ENCODE measurements around the gene EGLN3. TPM values are rescaled to one million over a fixed set of nuclear protein-coding genes. Genes with fewer than 3 reads are reported as not detected.

EGLN3 gene
- total RNA-seq, 1 experiment from 2014 or later, result 3.6 TPM

GRCh38 chr14:33956640-33957039, 5.8 kb upstream of the EGLN3 start:
- H3K4me1 ChIP-seq (ENCODE audit: control insufficient read depth, insufficient read depth, low read length), result no peaks in the 10 kb centered on the region
- POLR2A ChIA-PET, result no interaction called here
- no peak overlapping the region for H3K27ac ChIP-seq (ENCODE audit: low read length)
- in situ Hi-C loops (cut with HindIII; ENCODE audit: low pct_unique_long_range_greater_than_20kb, low sequenced_read_pairs), result no loop called here
- H3K36me3 ChIP-seq (ENCODE audit: control insufficient read depth, insufficient read depth, low read length), result no peaks in the 10 kb centered on the region
- CTCF ChIA-PET, result no interaction called here
- DNase-seq (ENCODE audit: low read depth, low spot score) (no peak), ATAC-seq (no peak)
- intact Hi-C loops (cut with micrococcal nuclease; ENCODE audit: unreplicated experiment), result no loop called here
- H3K27me3 ChIP-seq (ENCODE audit: control insufficient read depth, insufficient read depth, low read length), result 0 out of 2 replicates have a peak, but pooled peaks cover under 1% of the 10 kb centered on the region
- H3K9me3 ChIP-seq (ENCODE audit: control insufficient read depth, insufficient read depth, low read depth, low read length), result no peaks in the 10 kb centered on the region
- no peak for TF ChIP-seq CTCF (IDR thresholded peaks at IDR 0.05)
- no peak for TF ChIP-seq POLR2AphosphoS5 (IDR thresholded peaks at IDR 0.05; ENCODE audit: low read depth, low read length)
- TF ChIP-seq REST (IDR thresholded peaks at IDR 0.05; ENCODE audit: insufficient read depth in 1 of 2, low read depth in 2 of 2, low read length in 1 of 2), result no peak
- TF ChIP-seq TCF7L2 (IDR thresholded peaks at IDR 0.05; ENCODE audit: low read depth, low read length), result no peak
- no peak for TF ChIP-seq SIN3A (IDR thresholded peaks at IDR 0.05; ENCODE audit: borderline replicate concordance, insufficient read depth, low read depth, low read length)
- no TSS peak for BruUV-seq (replicated peaks)
- H3K4me3 ChIP-seq (ENCODE audit: low read depth in 2 of 2, low read length in 2 of 2), result no peak overlapping the region

- POLR2A ChIA-PET, result no interaction called here
- intact Hi-C loops (cut with micrococcal nuclease; ENCODE audit: unreplicated experiment), result no loop called here
Observed at GRCh38 chr14:33954016-33954598, 3.2 kb upstream of the EGLN3 start.

More at GRCh38 chr14:33954016-33954598, 3.2 kb upstream of the EGLN3 start:
- Histone ChIP-seq H3K9me3 (ENCODE audit: control insufficient read depth, insufficient read depth, low read depth, low read length) (no peaks in the 10 kb centered on the region), H3K27ac (ENCODE audit: low read length) (no peak overlapping the region), H3K4me1 (ENCODE audit: control insufficient read depth, insufficient read depth, low read length) (no peaks in the 10 kb centered on the region), H3K36me3 (ENCODE audit: control insufficient read depth, insufficient read depth, low read length) (no peaks in the 10 kb centered on the region), H3K27me3 (ENCODE audit: control insufficient read depth, insufficient read depth, low read length) (peaks cover 13% of the 10 kb centered on the region), H3K4me3 (ENCODE audit: low read depth in 2 of 2, low read length in 2 of 2) (no peak overlapping the region)
- ATAC-seq (no peak), DNase-seq (ENCODE audit: low read depth, low spot score) (no peak)
- BruUV-seq (replicated peaks), result no TSS peak
- CTCF ChIA-PET, result no interaction called here
- no peak for TF ChIP-seq CTCF (IDR thresholded peaks at IDR 0.05)
- TF ChIP-seq POLR2AphosphoS5 (IDR thresholded peaks at IDR 0.05; ENCODE audit: low read depth, low read length), result no peak
- TF ChIP-seq REST (IDR thresholded peaks at IDR 0.05; ENCODE audit: insufficient read depth in 1 of 2, low read depth in 2 of 2, low read length in 1 of 2), result no peak
- no peak for TF ChIP-seq TCF7L2 (IDR thresholded peaks at IDR 0.05; ENCODE audit: low read depth, low read length)
- no peak for TF ChIP-seq SIN3A (IDR thresholded peaks at IDR 0.05; ENCODE audit: borderline replicate concordance, insufficient read depth, low read depth, low read length)
- in situ Hi-C loops (cut with HindIII; ENCODE audit: low pct_unique_long_range_greater_than_20kb, low sequenced_read_pairs), result no loop called here
